ENCODE data around the gene PES1. TPM values are rescaled to one million over a fixed set of nuclear protein-coding genes. Genes with fewer than 3 reads are reported as not detected.
"Not testable (repeated sequence)": the region's sequence is repeated elsewhere in the genome, so short reads cannot be mapped to it uniquely, and the experiment has no call there.

Gene PES1
- total RNA-seq, 2 experiments from 2014 or later: 58.5 to 62.7 TPM

DNA sequence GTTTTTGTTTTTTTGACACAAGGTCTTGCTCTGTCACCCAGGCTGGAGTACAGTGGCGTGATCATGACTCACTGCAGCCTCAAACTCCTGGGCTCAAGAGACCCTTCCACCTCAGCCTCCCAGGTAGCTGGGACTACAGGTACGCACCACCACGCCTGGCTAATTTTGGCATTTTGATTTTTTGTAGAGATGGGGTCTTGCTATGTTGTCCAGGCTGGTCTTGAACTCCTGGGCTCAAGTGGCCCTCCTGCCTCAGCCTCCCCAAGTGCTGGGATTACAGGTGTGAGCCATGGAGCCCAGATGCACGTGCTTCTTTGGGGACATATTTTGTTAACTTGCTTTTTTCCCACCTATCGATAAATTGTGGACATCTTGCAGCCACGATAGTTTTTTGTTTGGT lies 24.4 kb downstream of the PES1 start:
- H3K27ac Mint-ChIP-seq; H3K27me3 Mint-ChIP-seq; H3K9me3 Mint-ChIP-seq; H3K4me3 Mint-ChIP-seq; H3K4me1 Mint-ChIP-seq; POLR2A ChIA-PET; H3K36me3 Mint-ChIP-seq (ENCODE audit: low read depth); DNase-seq: not testable (repeated sequence)
- CTCF ChIA-PET: interaction anchor here (0.5 kb wide), 1 partner anchor 49 kb away, joined by 3 read pairs; no protein-coding TSS in a partner anchor

- H3K4me3 Mint-ChIP-seq: no peak overlapping the region
- ChIA-PET CTCF (interaction anchor here (1.2 kb wide), 1 partner anchor 23 kb away, joined by 3 read pairs; no protein-coding TSS in a partner anchor), POLR2A (no interaction called here)
- H3K27me3 Mint-ChIP-seq: peaks cover 6% of the 10 kb centered on the region
- no peak for DNase-seq
- H3K4me1 Mint-ChIP-seq: no peaks in the 10 kb centered on the region
- no peaks in the 10 kb centered on the region for H3K36me3 Mint-ChIP-seq (ENCODE audit: low read depth)
- no peaks in the 10 kb centered on the region for H3K9me3 Mint-ChIP-seq
- no peak overlapping the region for H3K27ac Mint-ChIP-seq
Observed at GRCh38 chr22:30566125-30566524, 25.6 kb downstream of the PES1 start.

- no peaks in the 10 kb centered on the region for H3K4me1 Mint-ChIP-seq
- H3K36me3 Mint-ChIP-seq (ENCODE audit: low read depth): no peaks in the 10 kb centered on the region
- no peak overlapping the region for H3K4me3 Mint-ChIP-seq
- DNase-seq: no peak
- H3K27ac Mint-ChIP-seq: no peak overlapping the region
- ChIA-PET POLR2A (no interaction called here), CTCF (interaction anchor here (1.2 kb wide), 1 partner anchor 23 kb away, joined by 3 read pairs; no protein-coding TSS in a partner anchor)
- H3K9me3 Mint-ChIP-seq: no peaks in the 10 kb centered on the region
- H3K27me3 Mint-ChIP-seq: peaks cover 3% of the 10 kb centered on the region
Observed at GRCh38 chr22:30565341-30565740, 26.4 kb downstream of the PES1 start.

GRCh38 chr22:30564761-30565119 lies 27.0 kb downstream of the PES1 start:
- no peaks in the 10 kb centered on the region for H3K4me1 Mint-ChIP-seq

GRCh38 chr22:30564045-30564760 lies 27.5 kb downstream of the PES1 start:
- ChIA-PET POLR2A (no interaction called here), CTCF (interaction anchor here (0.6 kb wide), 1 partner anchor 49 kb away, joined by 3 read pairs; no protein-coding TSS in a partner anchor)
- no peaks in the 10 kb centered on the region for H3K4me1 Mint-ChIP-seq
- H3K9me3 Mint-ChIP-seq: no peaks in the 10 kb centered on the region
- H3K4me3 Mint-ChIP-seq: no peak overlapping the region
- no peak for DNase-seq
- no peaks in the 10 kb centered on the region for H3K36me3 Mint-ChIP-seq (ENCODE audit: low read depth)
- H3K27me3 Mint-ChIP-seq: peaks cover 3% of the 10 kb centered on the region
- no peak overlapping the region for H3K27ac Mint-ChIP-seq

More at GRCh38 chr22:30564761-30565119, 27.0 kb downstream of the PES1 start:
- Mint-ChIP-seq H3K27me3 (peaks cover 3% of the 10 kb centered on the region), H3K27ac (no peak overlapping the region), H3K9me3 (no peaks in the 10 kb centered on the region), H3K4me3 (no peak overlapping the region), H3K36me3 (ENCODE audit: low read depth) (no peaks in the 10 kb centered on the region)
- ChIA-PET POLR2A (no interaction called here), CTCF (no interaction called here)
- DNase-seq: no peak

GRCh38 chr22:30562366-30562765 lies 29.3 kb downstream of the PES1 start:
- H3K27ac Mint-ChIP-seq: no peak overlapping the region
- no peaks in the 10 kb centered on the region for H3K36me3 Mint-ChIP-seq (ENCODE audit: low read depth)
- peaks cover 3% of the 10 kb centered on the region for H3K27me3 Mint-ChIP-seq
- POLR2A ChIA-PET: no interaction called here
- H3K9me3 Mint-ChIP-seq: no peaks in the 10 kb centered on the region
- no peak for DNase-seq
- CTCF ChIA-PET: interaction anchor here (0.6 kb wide), 1 partner anchor 9 kb away, joined by 3 read pairs; no protein-coding TSS in a partner anchor
- no peak overlapping the region for H3K4me3 Mint-ChIP-seq
- H3K4me1 Mint-ChIP-seq: no peaks in the 10 kb centered on the region

DNA sequence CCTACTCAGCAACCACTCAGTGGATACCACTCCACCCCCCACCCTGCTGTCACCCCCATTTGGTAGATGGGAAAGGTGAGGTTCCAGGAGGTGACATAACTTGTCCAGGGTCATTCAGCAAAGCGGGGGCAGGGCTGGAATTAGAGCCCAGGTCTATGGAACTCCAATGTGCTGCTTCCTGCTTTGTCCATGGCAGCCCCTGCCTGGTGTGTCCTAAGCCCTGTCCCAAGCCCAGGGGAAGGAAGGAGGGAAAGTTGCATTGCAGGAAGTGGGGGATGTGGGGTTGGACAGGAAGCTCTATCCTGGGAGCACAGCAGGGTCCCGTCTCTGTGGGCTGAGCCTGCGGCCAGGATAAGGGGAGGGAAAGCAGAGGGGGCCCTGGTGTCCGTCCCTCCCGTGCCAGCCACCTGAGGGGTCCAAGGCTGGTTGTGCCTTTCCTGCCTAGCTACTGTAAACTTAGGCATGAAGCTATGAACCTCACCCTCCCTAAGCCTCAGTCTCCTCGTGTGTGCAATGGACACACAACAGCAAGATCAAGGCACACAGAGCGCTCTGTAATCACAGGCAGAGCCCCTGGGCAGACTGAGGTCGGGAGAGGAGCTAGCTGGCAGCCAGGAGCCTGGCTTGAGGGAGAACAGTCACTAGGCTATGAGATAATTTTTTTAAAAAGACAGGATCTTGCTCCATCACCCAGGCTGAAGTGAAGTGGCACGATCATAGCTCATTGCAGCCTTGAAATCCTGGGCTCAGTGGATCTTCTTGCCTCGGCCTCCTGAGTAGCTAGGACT lies 30.1 kb downstream of the PES1 start:
- no peaks in the 10 kb centered on the region for H3K4me1 Mint-ChIP-seq
- no peak overlapping the region for H3K27ac Mint-ChIP-seq
- H3K27me3 Mint-ChIP-seq: peaks cover 3% of the 10 kb centered on the region
- no peak for DNase-seq
- ChIA-PET POLR2A (no interaction called here), CTCF (interaction anchor here (0.6 kb wide), 1 partner anchor 8 kb away, joined by 3 read pairs; no protein-coding TSS in a partner anchor)
- H3K36me3 Mint-ChIP-seq (ENCODE audit: low read depth): no peaks in the 10 kb centered on the region
- H3K9me3 Mint-ChIP-seq: no peaks in the 10 kb centered on the region
- no peak overlapping the region for H3K4me3 Mint-ChIP-seq

- DNase-seq; H3K27me3 Mint-ChIP-seq; POLR2A ChIA-PET; H3K27ac Mint-ChIP-seq; H3K36me3 Mint-ChIP-seq (ENCODE audit: low read depth); H3K4me3 Mint-ChIP-seq; H3K4me1 Mint-ChIP-seq; H3K9me3 Mint-ChIP-seq; CTCF ChIA-PET: not testable (repeated sequence)
Observed at GRCh38 chr22:30560643-30561202, 31.0 kb downstream of the PES1 start.

- CTCF ChIA-PET: no interaction called here
- H3K4me3 Mint-ChIP-seq: no peak overlapping the region
Observed at GRCh38 chr22:30559889-30560288, 31.8 kb downstream of the PES1 start.

GRCh38 chr22:30557243-30557642 lies 34.5 kb downstream of the PES1 start:
- no peak for DNase-seq
- ChIA-PET CTCF (no interaction called here), POLR2A (no interaction called here)
- Mint-ChIP-seq H3K27ac (no peak overlapping the region), H3K4me1 (peaks cover 2% of the 10 kb centered on the region), H3K27me3 (no peaks in the 10 kb centered on the region), H3K36me3 (ENCODE audit: low read depth) (no peaks in the 10 kb centered on the region), H3K4me3 (no peak overlapping the region), H3K9me3 (no peaks in the 10 kb centered on the region)

More at GRCh38 chr22:30559889-30560288, 31.8 kb downstream of the PES1 start:
- Mint-ChIP-seq H3K4me1 (no peaks in the 10 kb centered on the region), H3K27me3 (no peaks in the 10 kb centered on the region), H3K9me3 (no peaks in the 10 kb centered on the region), H3K27ac (no peak overlapping the region), H3K36me3 (ENCODE audit: low read depth) (no peaks in the 10 kb centered on the region)
- POLR2A ChIA-PET: no interaction called here
- no peak for DNase-seq

DNA sequence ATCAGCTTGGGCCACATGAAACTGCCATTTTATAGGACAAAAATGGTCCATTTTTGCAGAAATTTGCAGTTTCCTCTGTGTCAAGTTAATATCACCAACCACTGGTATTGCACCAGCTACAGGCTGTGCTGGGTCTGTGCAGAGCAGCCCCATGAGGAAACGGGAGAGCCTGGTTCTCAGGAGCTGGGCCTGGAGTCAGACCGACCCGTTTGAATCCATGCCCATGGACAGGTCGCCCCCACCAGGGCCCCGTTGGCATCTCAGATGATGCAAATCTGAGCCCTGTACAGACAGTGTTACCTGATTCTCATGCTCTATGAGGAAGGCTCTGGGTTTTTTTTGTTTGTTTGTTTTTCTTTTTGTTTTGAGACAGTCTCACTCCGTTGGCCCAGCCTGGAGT lies 35.3 kb downstream of the PES1 start:
- no peaks in the 10 kb centered on the region for H3K9me3 Mint-ChIP-seq
- H3K4me3 Mint-ChIP-seq: no peak overlapping the region
- no peaks in the 10 kb centered on the region for H3K36me3 Mint-ChIP-seq (ENCODE audit: low read depth)
- no peaks in the 10 kb centered on the region for H3K27me3 Mint-ChIP-seq
- ChIA-PET CTCF (no interaction called here), POLR2A (no interaction called here)
- DNase-seq: no peak
- H3K4me1 Mint-ChIP-seq: peaks cover 2% of the 10 kb centered on the region
- H3K27ac Mint-ChIP-seq: no peak overlapping the region

DNA sequence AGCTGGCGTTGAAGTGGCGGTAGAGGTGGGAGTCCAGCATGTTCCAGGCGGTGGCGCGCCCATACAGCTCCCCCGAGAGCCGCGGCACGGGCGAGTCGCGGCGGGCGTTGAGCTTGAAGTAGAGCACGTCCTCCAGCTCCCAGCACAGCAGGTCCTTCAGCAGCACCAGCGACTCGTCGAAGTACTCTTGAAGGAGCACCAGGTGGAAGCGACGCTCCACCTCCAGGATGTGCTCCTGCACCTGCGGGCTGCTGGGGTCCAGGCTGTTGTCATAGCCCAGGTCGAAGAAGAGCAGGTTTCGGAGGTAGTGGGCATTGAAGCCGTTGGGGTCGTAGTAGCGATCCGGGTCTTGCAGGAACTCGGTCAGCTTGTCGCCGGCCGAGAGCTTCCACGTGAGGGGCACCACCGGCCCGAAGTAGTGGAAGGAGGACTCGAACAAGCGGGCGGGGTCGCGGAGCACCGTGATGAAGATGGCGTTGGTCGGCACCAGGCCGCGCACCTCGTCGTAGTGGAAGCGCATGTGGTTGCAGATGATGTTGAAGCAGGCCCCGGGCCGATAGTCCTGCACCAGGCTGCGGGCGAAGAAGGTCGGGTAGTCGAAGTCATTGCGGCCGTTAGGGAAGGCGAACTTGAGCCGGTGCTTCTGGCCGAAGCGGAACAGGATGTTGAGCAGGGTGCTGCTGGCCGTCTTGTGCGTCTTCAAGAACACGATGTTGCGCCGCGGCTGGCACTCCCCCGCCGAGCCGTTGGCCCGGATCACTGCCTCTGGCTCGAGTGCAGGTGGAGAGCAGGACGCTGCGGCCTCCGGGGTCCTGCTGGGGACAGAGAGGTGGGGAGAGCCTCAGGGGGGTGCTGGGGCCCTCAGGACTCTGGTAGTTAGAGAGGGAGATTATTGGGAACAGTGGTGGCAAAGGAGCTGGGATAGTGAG lies 36.2 kb downstream of the PES1 start:
- Mint-ChIP-seq H3K4me3 (no peak overlapping the region), H3K36me3 (ENCODE audit: low read depth) (no peaks in the 10 kb centered on the region), H3K27ac (no peak overlapping the region), H3K27me3 (no peaks in the 10 kb centered on the region), H3K9me3 (no peaks in the 10 kb centered on the region), H3K4me1 (peaks cover 2% of the 10 kb centered on the region)
- ChIA-PET POLR2A (no interaction called here), CTCF (interaction anchor here (0.6 kb wide), 1 partner anchor 802 kb away, joined by 4 read pairs; no protein-coding TSS in a partner anchor)
- DNase-seq: no peak
